Measurements from ENCODE around the gene NADK.

NADK gene

DNA sequence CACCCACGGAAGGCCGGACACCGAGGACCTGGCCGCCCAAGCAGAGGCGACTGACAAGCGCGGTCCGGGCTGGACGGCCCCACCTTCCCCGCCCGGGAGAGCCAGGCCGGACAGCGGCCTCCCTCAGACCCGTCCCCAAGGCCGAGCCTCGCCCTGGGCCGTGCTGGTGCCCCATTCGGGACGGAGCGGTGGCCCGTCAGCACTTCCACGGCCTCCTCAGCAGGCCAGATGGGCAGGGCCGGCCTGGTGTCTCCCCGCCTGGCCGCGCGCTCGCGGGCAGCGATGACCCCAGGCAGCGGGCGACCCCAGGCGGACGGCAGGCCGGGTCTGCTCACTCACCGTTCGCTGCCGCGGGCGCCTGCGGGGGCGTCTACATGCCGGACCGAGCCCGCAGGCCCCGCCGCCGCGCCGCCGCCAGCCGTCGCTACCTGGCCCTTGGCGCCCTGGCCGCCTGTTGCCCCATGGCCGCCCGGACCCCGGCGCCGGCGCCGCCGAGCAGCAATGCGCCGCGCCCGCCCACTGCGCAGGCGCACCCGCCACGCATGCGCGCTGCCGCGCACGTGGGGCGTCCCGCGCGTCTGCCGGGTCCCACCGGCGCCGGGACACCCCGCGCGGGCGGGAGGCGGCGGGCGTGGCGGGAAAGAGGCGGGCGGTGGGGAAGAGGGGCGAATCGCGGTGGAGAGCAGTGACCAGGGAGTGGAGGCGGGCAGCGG lies at the start of gene NADK:
NADK (minus strand) TSS at position 521 of the 713 bp plus-strand sequence. CDS start 13,064 bp downstream, outside the sequence.
- DNase-seq (ENCODE audit: low read depth): no peak
- peak within 1 kb of the TSS; percentile 81 for H3K4me3 ChIP-seq (ENCODE audit: low read depth, low read length)

DNA sequence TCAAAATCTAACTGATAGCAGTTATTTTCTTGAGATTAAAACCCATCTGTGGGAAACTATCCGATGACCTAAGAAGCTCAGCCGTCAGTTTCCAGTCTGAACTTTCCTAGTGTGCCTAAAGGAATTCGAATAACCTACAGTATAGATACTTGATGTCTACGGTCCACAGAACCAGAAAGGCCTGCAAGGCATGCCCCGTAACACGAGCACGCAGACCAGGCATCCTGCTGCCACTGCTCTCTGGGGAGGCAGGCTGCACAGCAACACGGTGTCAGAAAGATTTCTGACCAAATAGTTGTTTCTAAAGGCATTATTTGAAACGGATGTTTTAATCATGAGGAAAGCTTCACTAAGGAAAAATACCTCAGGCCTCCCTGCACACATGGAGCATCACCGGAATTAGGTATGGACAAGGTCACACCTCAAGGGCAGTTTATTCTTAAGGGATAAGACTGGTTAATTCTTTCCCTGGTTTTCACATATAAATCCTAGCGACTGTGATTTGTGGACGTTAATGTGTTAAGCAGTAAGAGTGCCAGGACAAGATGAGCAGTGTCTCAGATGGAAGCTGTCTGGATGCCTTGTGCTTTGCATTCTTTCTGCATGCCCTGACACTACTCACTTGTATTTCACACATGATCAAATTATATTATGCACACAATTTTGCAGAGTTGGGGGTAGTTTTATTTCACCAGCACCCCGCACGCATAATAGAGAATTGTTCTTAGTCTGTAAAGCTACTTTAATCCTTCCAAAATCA lies 49.0 kb upstream of the NADK start:
- DNase-seq (ENCODE audit: low read depth): no peak
- no peak overlapping the region for H3K4me3 ChIP-seq (ENCODE audit: low read depth, low read length)

DNA sequence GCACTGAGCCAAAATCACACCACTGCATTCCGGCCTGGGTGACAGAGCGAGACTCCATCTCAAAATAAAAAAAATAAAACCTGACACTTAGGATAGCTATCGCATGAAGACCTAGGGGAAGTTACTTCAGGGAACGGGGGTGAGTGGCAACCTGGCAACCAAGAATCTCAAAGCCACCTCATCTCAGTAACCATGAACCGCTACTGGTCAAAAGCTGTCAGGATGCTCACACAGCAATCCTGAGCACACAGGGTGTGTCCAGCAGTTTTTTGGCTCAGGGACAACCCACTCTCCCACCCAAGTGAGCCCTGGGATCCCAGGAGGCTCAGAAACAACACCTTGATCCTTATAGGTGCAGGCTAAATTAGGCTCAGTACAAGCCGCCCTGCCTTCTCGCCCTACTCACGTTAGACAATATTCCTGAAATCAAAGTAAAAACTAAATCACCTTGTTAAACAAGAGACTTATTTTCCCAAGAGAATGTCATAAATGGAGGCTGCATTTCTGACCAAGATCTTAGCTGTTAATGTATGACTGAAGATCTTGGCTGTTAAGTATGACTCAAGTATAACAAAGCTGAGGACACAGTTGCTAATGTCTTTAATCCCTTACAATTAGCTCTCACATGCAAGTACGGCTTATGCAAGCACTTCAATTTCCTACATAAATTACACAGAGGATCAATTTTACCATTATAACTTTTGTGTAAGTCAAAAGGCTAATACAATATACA lies 48.3 kb upstream of the NADK start:
- H3K4me3 ChIP-seq (ENCODE audit: low read depth, low read length): no peak overlapping the region
- DNase-seq (ENCODE audit: low read depth): no peak

DNA sequence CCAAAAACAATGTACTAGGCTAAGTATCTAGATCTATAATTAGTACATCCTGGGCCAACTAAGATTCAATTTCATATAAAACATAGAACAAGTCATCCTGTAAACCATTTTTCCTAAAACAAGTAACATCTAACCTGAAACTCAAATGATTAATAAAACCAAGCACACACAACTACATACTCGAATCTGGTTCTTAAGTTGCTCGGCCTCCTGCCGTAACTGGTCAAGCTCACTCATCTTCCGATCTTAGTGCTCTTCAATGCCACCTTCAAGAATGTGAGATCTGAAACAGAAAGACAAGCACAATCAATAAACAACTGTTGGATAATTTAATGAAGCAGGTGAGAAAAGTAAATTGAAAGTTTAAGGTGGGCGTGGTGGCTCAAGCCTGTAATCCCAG lies 46.9 kb upstream of the NADK start:
- DNase-seq (ENCODE audit: low read depth): no peak
- H3K4me3 ChIP-seq (ENCODE audit: low read depth, low read length): no peak overlapping the region

DNA sequence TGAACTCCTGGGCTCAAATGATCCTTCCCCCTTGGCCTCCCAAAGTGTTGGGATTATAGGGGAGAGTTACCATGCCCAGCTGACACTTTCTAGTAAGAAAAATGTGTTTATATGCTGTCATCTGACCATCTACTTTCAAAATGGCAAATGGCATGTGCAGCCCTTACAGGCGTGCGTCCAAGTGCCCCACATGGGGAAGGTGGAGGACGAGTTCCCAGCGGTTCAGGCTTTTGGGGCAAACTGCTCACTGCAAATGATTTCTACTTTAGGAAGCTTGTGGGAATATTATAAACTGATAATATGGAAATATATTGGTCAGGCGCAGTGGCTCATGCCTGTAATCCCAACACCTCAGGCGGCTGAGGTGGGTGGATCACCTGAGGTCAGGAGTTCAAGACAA lies 41.5 kb upstream of the NADK start:
- H3K4me3 ChIP-seq (ENCODE audit: low read depth, low read length): no peak overlapping the region
- no peak for DNase-seq (ENCODE audit: low read depth)

- no peak for DNase-seq (ENCODE audit: low read depth)
- no peak overlapping the region for H3K4me3 ChIP-seq (ENCODE audit: low read depth, low read length)
Measured at GRCh38 chr1:1817221-1817620, 39.0 kb upstream of the NADK start.

DNA sequence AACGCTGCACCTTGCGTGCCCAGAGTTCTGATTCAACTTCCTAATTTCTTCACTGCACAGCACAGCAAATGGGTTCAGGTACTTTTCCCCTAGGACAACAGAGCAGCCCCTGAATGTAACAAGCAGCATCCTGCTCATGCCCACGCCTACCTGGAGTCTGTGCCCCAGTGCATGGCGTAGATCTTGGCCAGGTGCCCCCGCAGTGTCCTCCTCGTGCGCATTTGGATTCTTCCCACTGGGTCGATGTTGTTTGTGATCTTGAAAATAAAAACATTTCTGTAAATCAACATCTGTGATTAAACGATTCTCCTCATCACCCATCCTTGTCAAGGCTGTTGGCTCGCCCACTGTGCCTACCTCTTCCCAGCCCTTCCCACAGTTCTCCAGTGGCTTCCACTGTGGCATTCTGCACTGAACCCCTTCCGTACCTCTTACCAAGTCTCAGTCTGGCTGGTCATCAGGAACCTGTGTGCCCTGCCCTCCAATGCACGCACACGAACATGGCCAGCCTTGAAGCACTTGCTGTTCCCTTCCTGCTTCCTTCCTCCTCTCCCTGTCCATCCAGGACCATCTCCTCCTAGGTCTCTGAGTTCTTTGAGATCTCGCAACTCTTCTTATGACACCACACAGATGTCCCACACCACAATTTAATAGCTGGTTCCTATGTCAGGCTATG lies 37.5 kb upstream of the NADK start:
- H3K4me3 ChIP-seq (ENCODE audit: low read depth, low read length): no peak overlapping the region
- no peak for DNase-seq (ENCODE audit: low read depth)

- no peak overlapping the region for H3K4me3 ChIP-seq (ENCODE audit: low read depth, low read length)
- DNase-seq (ENCODE audit: low read depth): no peak
Measured at GRCh38 chr1:1809489-1809888, 31.2 kb upstream of the NADK start.

DNA sequence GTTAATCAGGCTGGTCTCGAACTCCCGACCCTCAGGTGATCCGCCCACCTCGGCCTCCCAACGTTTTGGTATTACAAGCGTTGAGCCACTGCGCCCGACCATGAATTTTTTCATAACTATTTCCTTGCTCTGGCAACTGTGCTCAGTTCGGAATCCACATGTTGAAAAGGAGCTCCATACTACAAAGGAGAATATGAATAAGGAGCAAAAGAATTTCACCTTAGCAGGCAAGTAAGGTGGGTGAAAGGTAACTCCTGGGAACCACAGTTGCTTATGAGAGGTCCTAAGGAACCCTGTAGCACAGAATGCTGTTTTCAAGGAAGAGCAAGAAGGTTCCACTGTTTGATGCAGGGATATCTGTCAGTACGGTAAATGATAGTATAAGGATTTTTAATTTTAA lies 29.9 kb upstream of the NADK start:
- no peak overlapping the region for H3K4me3 ChIP-seq (ENCODE audit: low read depth, low read length)
- DNase-seq (ENCODE audit: low read depth): no peak

DNA sequence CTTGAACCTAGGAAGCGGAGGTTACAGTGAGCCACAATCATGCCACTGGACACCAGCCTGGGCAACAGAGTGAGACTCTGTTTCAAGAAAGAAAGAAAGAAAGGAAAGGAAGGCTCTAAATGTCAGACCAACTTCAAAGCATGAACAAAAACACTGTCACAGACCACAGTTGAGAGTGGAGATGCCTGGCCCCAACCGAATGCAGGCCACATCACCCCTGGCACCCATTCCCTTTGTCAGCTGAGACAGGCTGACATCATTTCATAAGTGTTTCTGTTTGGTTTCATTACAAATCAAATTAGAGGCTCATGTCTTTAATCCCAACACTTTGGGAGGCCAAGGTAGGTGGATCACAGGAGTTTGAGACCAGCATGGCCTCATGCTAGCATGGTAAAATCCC lies 28.6 kb upstream of the NADK start:
- no peak overlapping the region for H3K4me3 ChIP-seq (ENCODE audit: low read depth, low read length)
- no peak for DNase-seq (ENCODE audit: low read depth)

DNA sequence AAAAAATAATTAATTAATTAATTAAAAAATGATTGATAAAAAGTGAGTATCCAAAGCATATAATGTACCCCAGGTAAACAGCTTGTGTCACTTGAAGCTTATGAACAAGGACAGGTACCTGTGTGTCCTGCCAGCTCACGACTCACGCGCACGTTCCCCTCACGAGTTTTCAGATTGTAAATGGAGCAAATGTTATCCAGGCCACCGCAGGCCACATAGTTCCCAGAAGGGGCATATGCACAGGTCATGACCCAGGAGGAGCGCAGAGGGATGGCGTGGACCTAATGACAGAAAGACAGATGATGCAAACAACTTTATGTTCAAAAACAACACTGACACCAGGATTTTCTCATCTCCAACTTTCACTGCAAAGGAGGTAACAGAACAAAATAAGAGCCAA lies 26.0 kb upstream of the NADK start:
- H3K4me3 ChIP-seq (ENCODE audit: low read depth, low read length): no peak overlapping the region
- DNase-seq (ENCODE audit: low read depth): no peak

GRCh38 chr1:1802871-1803270 lies 24.6 kb upstream of the NADK start:
- H3K4me3 ChIP-seq (ENCODE audit: low read depth, low read length): no peak overlapping the region
- DNase-seq (ENCODE audit: low read depth): no peak

DNA sequence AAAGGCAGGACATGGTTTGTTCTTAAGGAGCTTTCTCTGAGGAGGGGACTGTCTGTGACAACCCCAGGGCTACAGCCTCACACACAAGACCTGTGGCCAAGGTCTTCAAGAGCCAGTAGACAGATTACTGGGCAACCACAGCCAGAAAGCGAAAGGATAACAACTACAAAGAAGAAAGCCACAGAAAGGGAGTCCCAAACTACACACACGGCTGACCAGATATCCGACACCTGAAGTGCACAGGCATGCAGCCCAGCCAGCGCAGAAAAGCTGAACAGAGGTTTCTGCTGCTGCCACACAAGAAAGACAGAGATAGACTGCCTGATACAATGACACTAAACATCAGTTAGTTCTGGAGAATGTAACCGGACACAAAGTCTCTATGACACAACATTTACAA lies 21.4 kb upstream of the NADK start:
- DNase-seq (ENCODE audit: low read depth): no peak
- no peak overlapping the region for H3K4me3 ChIP-seq (ENCODE audit: low read depth, low read length)

DNA sequence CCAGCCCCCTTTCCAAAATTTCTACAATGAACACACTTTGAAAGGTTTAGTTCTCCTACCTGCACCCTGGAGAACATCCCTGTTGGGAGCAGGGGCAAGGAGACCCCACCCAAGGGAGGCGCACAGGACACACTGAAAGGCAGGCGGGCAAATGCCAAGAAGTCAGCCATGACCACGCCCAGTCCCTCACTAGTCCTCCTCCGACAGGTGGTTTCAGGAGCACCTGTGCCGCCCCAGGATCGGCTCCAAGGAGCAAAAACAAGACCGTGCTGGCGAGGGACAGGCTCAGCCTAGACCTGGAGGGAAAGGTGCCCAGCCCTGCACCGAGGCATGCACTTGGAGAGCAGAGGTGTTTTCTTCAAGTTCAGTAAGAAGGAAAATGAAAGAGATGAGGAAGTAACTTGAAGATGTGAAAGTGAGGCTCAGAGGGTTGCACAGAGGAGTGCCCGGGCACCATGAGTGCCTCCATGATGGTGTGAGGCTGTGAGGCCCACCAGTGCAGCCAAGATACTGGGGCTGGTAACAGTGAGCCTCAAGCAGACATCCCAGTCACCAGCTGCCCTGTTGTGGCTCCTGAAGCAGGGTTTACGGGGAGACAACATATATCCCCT lies 19.6 kb upstream of the NADK start:
- no peak for DNase-seq (ENCODE audit: low read depth)
- no peak overlapping the region for H3K4me3 ChIP-seq (ENCODE audit: low read depth, low read length)

DNA sequence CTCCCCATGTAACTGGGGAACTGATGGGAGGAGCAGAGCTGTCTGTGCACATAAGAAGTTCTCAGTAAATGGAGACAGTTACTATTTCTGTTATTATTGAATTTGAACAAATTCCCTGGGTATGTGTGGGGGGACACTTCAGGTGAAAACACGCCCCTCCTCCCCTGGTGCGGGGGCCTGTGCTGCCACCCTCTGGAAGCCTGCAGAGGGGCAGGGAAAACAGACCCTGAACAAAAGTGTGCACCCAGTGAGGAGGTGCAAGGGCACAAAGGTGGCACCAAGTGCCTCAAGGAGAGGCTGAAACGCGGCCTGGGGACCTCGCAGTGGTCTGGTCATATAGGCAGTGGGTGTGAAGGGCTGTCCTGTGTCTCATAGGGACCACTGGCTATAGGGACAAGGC lies 18.2 kb upstream of the NADK start:
- H3K4me3 ChIP-seq (ENCODE audit: low read depth, low read length): no peak overlapping the region
- DNase-seq (ENCODE audit: low read depth): no peak

DNA sequence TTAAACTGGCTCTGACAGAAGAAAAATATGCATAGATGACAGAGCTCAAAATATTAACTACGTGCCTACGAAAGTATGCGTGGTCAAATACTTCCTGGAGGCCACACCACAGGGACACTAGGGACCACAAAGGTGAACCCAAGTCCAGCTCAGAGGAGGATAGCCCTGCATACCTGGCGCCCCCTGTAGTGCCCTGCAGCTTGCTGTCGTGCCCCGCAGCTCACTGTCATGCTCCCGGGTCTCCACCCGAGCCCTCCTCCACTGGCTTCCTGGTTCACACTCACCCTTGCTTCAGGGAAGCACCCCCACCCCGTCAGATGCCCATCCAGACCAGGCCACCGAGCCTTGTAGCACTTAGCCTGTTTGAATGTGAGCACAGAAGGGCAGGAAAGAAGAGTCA lies 16.7 kb upstream of the NADK start:
- no peak for DNase-seq (ENCODE audit: low read depth)
- no peak overlapping the region for H3K4me3 ChIP-seq (ENCODE audit: low read depth, low read length)

DNA sequence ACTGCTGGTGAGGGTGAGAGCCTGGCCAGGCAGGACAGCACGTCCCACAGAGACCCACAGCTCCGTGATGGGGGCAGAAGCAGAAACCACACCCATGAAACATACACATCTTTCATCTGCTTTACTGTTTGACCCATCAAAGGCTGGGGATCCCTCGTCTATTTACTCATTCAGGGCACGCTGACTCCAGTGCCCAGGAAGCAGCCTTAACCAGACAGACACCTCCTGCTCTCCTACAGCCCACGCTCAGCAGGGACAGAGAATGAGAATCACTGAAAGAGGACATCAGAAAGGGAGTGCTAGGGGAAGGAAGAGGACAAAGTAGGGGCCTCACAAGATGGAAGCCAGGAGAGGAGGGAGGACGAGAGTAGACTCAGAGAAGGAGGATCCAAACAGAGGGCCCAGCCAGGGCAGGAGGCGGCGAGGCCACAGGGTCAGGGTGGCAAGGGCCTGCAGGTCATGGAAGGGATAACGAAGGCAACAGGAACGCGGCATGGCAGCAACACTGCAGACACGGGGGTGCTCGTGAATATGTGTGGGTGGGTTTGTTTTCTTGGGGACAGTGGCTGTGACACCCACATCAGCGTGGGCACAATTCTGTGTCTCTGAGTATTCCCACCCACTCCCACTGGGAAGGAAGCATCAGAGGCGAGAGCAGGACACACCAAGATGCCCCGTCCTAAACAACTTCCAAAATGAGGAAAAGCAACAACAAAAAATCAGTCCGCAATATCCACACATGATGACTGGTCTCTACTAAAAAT lies 15.4 kb upstream of the NADK start:
- H3K4me3 ChIP-seq (ENCODE audit: low read depth, low read length): no peak overlapping the region
- no peak for DNase-seq (ENCODE audit: low read depth)

GRCh38 chr1:1788646-1789431 lies 10.6 kb upstream of the NADK start:
- H3K4me3 ChIP-seq (ENCODE audit: low read depth, low read length): no peak overlapping the region
- no peak for DNase-seq (ENCODE audit: low read depth)

All from skeletal muscle cell (primary cell).